ENCODE results near the gene PLEKHB1. TPM values are rescaled to one million over a fixed set of nuclear protein-coding genes. Genes with fewer than 3 reads are reported as not detected.
A peak's percentile ranks its signal among the peaks of the same experiment; 100 is the strongest.

PLEKHB1 gene
- 1 to 10 TPM; 7.3 to 7.9 TPM for total RNA-seq

- peak within 1 kb of the TSS; percentile 52 for H3K4me3 ChIP-seq
- DNase-seq (ENCODE audit: low spot score): no peak
- no peaks in the 10 kb centered on the region for H3K9me3 ChIP-seq
- no peaks in the 10 kb centered on the region for H3K36me3 ChIP-seq
- no peak within 1 kb of the TSS for H3K27ac ChIP-seq
- ATAC-seq (ENCODE audit: insufficient number of reproducible peaks, low FRiP score, low read depth): no peak
- no peaks in the 10 kb centered on the region for H3K27me3 ChIP-seq (replicated peaks; ENCODE audit: insufficient read depth)
- peaks cover 0 to 13% of the 10 kb centered on the region in 2 donors for H3K4me1 ChIP-seq (ENCODE audit: control insufficient read depth in 1 of 2, low read depth in 2 of 2)
- TF ChIP-seq CTCF (IDR thresholded peaks at IDR 0.05): no peak
Measured at GRCh38 chr11:73645972-73646631, at the start of gene PLEKHB1. Gene PLEKHB1, plus strand, starts transcription at chr11:73646581. Its CDS starts 28 bp downstream, at chr11:73646609.

GRCh38 chr11:73597336-73597955, 48.9 kb upstream of the PLEKHB1 start:
- no peak for TF ChIP-seq CTCF (IDR thresholded peaks at IDR 0.05)
- no peaks in the 10 kb centered on the region for H3K27me3 ChIP-seq (replicated peaks; ENCODE audit: insufficient read depth)
- H3K36me3 ChIP-seq: no peaks in the 10 kb centered on the region
- H3K9me3 ChIP-seq: no peaks in the 10 kb centered on the region
- H3K4me1 ChIP-seq (ENCODE audit: control insufficient read depth in 1 of 2, low read depth in 2 of 2): peaks cover 12 to 13% of the 10 kb centered on the region in 2 donors
- peak; percentile 2 for DNase-seq (ENCODE audit: low spot score)
- peak overlapping the region; percentile 96 for H3K4me3 ChIP-seq
- ATAC-seq (ENCODE audit: insufficient number of reproducible peaks, low FRiP score, low read depth): peak; percentile 2
- peak overlapping the region in 1 of 2 donors; percentile 53 for H3K27ac ChIP-seq

- Histone ChIP-seq H3K27ac (peak within 1 kb of the TSS; percentile 53 to 70), H3K4me1 (ENCODE audit: control insufficient read depth in 1 of 2, low read depth in 2 of 2) (peaks cover 12 to 13% of the 10 kb centered on the region in 2 donors), H3K4me3 (peak within 1 kb of the TSS; percentile 96), H3K9me3 (no peaks in the 10 kb centered on the region), H3K36me3 (no peaks in the 10 kb centered on the region), H3K27me3 (replicated peaks; ENCODE audit: insufficient read depth) (no peaks in the 10 kb centered on the region)
- ATAC-seq (ENCODE audit: insufficient number of reproducible peaks, low FRiP score, low read depth) (peak; percentile 97), DNase-seq (ENCODE audit: low spot score) (peak; percentile 81)
- peak; percentile 46 for TF ChIP-seq CTCF (IDR thresholded peaks at IDR 0.05)
Measured at GRCh38 chr11:73597956-73598718, 48.2 kb upstream of the PLEKHB1 start, which contains the start of gene FAM168A. Gene FAM168A, minus strand, starts transcription at chr11:73598112. Its CDS starts 129,638 bp downstream, at chr11:73468474.

GRCh38 chr11:73598719-73599379, 47.5 kb upstream of the PLEKHB1 start:
- H3K36me3 ChIP-seq: no peaks in the 10 kb centered on the region
- H3K4me3 ChIP-seq: peak overlapping the region; percentile 96
- H3K9me3 ChIP-seq: no peaks in the 10 kb centered on the region
- no peak for DNase-seq (ENCODE audit: low spot score)
- peaks cover 12 to 13% of the 10 kb centered on the region in 2 donors for H3K4me1 ChIP-seq (ENCODE audit: control insufficient read depth in 1 of 2, low read depth in 2 of 2)
- no peaks in the 10 kb centered on the region for H3K27me3 ChIP-seq (replicated peaks; ENCODE audit: insufficient read depth)
- TF ChIP-seq CTCF (IDR thresholded peaks at IDR 0.05): no peak
- H3K27ac ChIP-seq: peak overlapping the region; percentile 53 to 70
- no peak for ATAC-seq (ENCODE audit: insufficient number of reproducible peaks, low FRiP score, low read depth)

All from thoracic aorta (tissue), 2 donors.